Left renal pelvis (tissue), 4 donors: ENCODE measurements around the gene COLEC12. TPM values are rescaled to one million over a fixed set of nuclear protein-coding genes. Genes with fewer than 3 reads are reported as not detected.

Experiments
- DNase-seq, 4 donors: peaks; one replicate each; pipeline ENCODE4 v3.0.0-alpha.2; 2013; ENCODE audit warnings: low read depth in 4 of 4, low spot score in 3 of 4
- polyA plus RNA-seq, 4 donors: library from polyadenylated mRNA; unstranded; fragments of 120-200 nt; gene quantifications; one replicate each; pipeline ENCODE4 v1.2.1, GENCODE V29; 2013; ENCODE audit not compliant: insufficient read length in 4 of 4

COLEC12 gene
- 10 to 100 TPM; 20.8 to 36.5 (median 27.9) TPM for polyA plus RNA-seq

DNA sequence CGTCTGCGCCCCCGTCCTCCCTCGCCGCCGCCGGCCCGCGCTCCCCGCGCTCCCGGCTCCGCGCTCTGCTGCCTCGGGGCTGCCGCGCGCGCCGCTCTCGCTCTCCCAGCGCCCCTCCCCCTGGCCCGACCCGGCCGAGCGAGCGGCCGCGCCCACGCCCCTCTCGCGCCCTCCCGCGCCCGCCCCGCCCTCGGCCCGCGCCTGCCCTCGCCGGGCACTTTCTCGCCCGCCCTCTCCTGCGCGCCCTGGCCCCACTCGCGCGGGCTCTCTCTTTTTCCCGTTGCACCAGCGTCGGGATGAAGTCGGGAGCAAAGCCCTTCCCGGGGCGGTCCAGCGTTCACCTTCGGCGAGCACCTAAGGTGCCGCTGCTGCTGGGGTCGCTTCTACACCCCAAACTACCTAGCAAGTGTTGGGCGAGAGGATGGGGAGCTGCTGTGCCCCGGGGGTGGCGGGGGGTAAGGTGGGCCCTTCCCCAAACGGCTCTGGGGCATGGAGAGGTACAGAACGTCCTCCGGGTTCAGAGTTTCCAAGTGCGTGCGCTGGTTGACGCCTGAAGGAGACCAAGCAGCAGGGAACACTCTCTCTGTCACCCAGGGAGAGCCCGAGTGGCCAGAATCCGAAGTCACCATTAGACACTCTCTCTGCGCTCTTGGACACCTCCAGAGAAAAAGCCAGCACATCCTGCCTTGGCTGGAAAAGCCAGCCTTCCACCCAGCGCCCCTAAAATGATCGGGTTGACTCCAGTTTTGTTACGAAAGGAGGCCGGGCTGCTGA, at the start of gene COLEC12:
Gene COLEC12 (minus strand): TSS at position 70 of the 774 bp plus-strand sequence. CDS start 187 bp downstream, outside the sequence.
- DNase-seq, result no peak

DNA sequence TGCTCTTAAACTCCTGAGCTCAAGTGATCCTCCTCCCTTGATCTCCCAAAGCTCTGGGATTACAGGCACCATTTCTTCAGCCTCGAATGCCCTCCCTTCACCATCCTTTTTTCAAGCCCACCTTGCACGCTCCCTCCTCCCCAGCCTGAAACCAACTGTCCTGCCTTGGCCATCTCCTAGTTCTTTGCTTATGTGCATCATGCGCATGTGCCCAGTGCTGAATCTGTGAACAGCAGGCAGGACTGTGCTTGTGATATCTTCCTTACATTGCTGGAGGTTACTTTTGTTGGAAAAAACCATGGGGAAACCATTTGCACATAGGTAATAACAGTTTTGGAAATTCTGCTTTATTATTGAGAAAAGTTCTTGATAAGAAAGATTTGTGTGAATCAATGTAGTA, 49.5 kb upstream of the COLEC12 start:
- no peak for DNase-seq

- DNase-seq, result no peak
These were observed 43.1 kb upstream of the COLEC12 start for GRCh38 chr18:543447-544078.

DNA sequence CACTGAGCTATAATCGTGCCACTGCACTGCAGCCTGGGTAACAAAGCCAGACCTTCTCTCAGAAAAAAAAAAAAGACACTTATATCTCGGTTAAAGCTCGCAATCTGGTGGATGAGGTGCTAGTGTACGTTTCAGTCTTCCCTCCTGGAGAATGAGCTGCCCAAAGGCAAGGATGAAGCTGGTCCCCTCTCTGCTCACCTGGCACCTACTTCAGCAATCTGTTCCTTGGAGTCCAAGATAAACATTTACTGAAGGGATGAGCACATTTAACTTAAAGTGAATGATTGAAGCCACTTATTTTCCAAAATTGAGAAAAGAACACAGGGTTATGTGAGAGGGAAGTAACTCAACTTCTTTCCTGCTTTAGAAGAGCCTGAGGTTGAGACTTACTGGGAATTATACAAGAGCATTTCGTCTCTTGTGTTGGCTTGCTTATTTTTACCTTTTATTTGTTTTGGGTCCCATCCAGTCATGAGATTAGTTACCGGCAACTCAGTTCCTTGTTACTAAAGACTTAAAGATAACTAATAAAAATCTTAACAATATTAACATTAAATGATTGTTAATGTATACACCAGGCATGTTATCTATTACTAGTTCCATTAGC, 33.6 kb upstream of the COLEC12 start:
- DNase-seq, result no peak

DNA sequence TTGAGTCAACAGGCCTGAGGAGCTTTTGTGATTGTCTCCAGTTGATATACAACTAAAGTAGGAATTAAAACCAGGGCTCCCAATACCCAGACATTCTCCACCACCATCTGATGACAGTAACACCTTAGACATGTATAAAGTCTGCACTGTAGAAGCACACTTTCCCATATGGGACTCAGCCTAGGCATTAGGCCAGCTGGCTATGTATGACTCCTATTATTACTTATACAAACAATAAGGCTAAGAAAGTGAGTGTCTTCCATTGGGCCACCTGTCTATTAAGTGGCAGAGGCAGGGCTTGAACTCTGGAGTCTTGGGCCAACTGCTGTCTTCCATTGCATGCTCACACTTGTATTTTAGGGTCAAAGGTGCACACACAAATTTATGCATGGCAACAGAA, 32.1 kb upstream of the COLEC12 start:
- DNase-seq, result no peak

- no peak for DNase-seq
These were observed 31.5 kb upstream of the COLEC12 start for GRCh38 chr18:532018-532417.

DNA sequence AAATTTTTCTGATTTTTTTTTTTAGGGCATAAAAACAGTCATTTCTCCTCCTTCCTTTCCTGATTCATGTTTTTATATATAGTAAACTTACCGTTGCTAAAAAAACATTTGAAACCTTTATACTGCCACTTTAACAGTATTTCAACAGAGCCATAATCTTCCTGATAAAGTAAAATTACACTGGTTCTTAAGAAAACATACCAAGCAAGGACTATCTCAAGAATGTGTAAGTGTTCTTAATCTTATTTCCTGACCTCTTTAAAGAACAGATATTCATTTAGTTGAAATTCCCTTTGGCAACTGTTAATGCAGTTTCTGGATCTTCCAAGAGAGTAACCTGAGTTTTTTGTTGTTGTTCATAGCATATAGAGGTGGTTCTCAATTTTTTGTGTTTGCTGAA, 26.6 kb upstream of the COLEC12 start:
- DNase-seq, result no peak

DNA sequence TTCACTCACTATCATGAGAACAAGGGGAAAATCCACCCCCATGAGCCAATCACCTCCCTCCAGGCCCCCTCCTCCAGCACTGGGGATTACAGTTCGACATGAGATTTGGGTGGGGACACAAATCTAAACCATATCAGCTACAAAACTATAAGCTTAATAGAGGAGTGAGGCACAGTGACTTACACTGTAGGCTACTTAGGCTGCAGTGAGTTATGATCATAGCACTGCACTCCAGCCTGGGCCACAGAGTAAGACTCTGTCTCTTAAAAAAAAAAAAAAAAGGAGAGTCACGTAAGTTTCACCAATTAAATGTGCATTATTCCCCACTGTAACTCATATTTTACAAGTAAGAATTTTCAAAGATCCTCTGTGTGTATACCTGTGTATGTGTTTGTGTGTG, 26.2 kb upstream of the COLEC12 start:
- no peak for DNase-seq

GRCh38 chr18:525036-525797, 24.7 kb upstream of the COLEC12 start:
- no peak for DNase-seq

GRCh38 chr18:524466-524865, 24.0 kb upstream of the COLEC12 start:
- peak in 1 of 4 donors; percentile 21 for DNase-seq

- no peak for DNase-seq
These were observed 23.1 kb upstream of the COLEC12 start for GRCh38 chr18:523561-523960.

- DNase-seq, result no peak
These were observed 18.7 kb upstream of the COLEC12 start for GRCh38 chr18:519019-519879.

- DNase-seq, result no peak
These were observed 17.6 kb upstream of the COLEC12 start for GRCh38 chr18:518081-518480.

- DNase-seq, result no peak
These were observed 15.3 kb upstream of the COLEC12 start for GRCh38 chr18:515838-516237.

DNA sequence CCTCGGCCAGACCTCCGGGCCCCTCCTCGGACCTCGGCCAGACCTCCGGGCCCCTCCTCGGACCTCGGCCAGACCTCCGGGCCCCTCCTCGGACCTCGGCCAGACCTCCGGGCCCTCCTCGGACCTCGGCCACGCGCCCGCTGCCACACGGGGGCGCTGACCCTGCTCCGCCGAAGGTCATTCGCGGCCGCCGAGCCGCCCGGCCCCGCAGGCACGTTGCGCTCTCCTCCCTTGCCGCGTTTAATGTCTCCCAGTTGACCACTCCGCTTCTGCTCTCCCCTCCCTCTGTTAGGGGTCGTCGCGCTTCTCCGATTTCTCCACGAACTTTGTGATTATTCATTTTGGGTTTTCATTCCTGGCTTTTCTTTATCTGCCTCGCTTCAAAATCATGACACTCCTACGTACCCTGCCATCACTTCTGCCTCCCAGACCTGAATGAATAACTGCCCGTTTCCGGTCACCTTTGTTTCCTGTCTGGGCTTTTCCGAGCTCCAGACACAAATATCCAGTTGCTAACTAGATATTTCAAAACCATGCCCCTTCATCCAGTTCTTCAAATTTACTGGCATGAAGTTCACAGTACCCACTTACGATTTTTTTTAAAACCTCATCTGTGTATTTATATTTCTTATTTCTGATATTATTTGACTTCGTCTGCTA, 14.8 kb upstream of the COLEC12 start:
- DNase-seq, result no peak

- no peak for DNase-seq
These were observed 13.5 kb upstream of the COLEC12 start for GRCh38 chr18:513826-514530.

- no peak for DNase-seq
These were observed 12.5 kb upstream of the COLEC12 start for GRCh38 chr18:512957-513356.

GRCh38 chr18:508835-509234, 8.3 kb upstream of the COLEC12 start:
- no peak for DNase-seq

DNA sequence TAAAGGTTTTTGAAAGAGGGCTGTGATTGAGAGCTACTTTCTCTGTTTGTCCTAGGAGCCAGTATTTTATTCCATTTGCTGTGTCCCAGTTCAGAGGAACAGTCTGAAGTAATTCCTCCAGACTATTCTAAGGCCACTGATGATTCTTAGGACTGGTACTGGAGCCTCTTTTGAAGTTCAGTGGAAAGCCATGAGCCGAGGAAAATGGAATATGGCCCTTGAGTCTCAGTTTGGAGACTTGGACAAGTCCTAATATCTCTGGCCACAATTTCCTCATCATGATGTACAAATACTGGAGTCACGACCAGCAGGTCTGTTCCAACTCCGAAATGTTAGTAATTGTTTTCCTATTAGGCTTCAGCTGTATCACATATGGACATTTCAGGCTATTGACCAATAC, 7.1 kb upstream of the COLEC12 start:
- DNase-seq, result no peak
